Prostate gland (tissue), 2 donors: ENCODE data around the gene SEMA4C.
"Not testable (repeated sequence)": the region's sequence is repeated elsewhere in the genome, so short reads cannot be mapped to it uniquely, and the experiment has no call there.

ENCODE experiments used
- CTCF ChIP-seq, 4 experiments: fragments of 200-600 bp in 2 of 4; fragments of 450-650 bp in 2 of 4; sonication (generic) in 2 of 4; IDR thresholded peaks; 1 replicate in 3 of 4; 2 replicates in 1 of 4; pipeline ENCODE4 v1.5.1; 2016 to 2019; ENCODE audit warnings: antibody characterized with exemption in 4 of 4, mild to moderate bottlenecking in 2 of 4, moderate library complexity in 2 of 4
- POLR2AphosphoS5 ChIP-seq: sonication (generic); formaldehyde crosslinking; IDR thresholded peaks from one replicate; pipeline ENCODE4 v1.6.1; 2017; ENCODE audit warnings: antibody characterized with exemption

- TF ChIP-seq CTCF (IDR thresholded peaks at IDR 0.05); POLR2AphosphoS5: not testable (repeated sequence)
Observed at GRCh38 chr2:96863056-96863455, 6.8 kb downstream of the SEMA4C start.
